ENCODE results near the gene TCN2.

DNA sequence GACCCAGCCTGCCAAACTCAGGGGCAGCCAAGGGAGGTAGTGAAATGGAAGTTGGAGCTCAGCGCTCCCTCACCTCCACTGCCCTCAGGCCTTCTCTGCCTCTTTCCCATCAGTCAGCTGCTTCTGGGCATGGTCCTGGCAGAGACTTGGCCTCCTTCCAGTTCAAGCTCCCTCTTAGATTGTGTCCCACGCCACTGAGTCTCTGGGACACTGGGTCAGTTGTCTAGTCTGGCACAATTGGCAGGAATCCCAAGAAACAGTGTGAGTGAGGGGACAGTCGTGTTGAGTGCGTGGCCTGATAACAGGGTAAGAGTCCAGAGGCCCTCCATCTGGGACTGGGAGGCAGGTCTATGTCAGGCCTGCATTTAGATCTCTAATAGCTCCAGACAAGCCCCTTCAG is 21.5 kb downstream of the TCN2 start:
- TF ChIP-seq, protein P1, sequence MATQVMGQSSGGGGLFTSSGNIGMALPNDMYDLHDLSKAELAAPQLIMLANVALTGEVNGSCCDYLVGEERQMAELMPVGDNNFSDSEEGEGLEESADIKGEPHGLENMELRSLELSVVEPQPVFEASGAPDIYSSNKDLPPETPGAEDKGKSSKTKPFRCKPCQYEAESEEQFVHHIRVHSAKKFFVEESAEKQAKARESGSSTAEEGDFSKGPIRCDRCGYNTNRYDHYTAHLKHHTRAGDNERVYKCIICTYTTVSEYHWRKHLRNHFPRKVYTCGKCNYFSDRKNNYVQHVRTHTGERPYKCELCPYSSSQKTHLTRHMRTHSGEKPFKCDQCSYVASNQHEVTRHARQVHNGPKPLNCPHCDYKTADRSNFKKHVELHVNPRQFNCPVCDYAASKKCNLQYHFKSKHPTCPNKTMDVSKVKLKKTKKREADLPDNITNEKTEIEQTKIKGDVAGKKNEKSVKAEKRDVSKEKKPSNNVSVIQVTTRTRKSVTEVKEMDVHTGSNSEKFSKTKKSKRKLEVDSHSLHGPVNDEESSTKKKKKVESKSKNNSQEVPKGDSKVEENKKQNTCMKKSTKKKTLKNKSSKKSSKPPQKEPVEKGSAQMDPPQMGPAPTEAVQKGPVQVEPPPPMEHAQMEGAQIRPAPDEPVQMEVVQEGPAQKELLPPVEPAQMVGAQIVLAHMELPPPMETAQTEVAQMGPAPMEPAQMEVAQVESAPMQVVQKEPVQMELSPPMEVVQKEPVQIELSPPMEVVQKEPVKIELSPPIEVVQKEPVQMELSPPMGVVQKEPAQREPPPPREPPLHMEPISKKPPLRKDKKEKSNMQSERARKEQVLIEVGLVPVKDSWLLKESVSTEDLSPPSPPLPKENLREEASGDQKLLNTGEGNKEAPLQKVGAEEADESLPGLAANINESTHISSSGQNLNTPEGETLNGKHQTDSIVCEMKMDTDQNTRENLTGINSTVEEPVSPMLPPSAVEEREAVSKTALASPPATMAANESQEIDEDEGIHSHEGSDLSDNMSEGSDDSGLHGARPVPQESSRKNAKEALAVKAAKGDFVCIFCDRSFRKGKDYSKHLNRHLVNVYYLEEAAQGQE (IDR thresholded peaks at IDR 0.05; ENCODE audit: insufficient replicate concordance, low read depth) = no peak
- TF ChIP-seq, protein P2, sequence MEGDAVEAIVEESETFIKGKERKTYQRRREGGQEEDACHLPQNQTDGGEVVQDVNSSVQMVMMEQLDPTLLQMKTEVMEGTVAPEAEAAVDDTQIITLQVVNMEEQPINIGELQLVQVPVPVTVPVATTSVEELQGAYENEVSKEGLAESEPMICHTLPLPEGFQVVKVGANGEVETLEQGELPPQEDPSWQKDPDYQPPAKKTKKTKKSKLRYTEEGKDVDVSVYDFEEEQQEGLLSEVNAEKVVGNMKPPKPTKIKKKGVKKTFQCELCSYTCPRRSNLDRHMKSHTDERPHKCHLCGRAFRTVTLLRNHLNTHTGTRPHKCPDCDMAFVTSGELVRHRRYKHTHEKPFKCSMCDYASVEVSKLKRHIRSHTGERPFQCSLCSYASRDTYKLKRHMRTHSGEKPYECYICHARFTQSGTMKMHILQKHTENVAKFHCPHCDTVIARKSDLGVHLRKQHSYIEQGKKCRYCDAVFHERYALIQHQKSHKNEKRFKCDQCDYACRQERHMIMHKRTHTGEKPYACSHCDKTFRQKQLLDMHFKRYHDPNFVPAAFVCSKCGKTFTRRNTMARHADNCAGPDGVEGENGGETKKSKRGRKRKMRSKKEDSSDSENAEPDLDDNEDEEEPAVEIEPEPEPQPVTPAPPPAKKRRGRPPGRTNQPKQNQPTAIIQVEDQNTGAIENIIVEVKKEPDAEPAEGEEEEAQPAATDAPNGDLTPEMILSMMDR (IDR thresholded peaks at IDR 0.05; ENCODE audit: insufficient read depth, low read length) = no peak
- TF ChIP-seq GABPA (IDR thresholded peaks at IDR 0.05; ENCODE audit: low read depth) = no peak
- no peak for TF ChIP-seq POLR2AphosphoS5 (IDR thresholded peaks at IDR 0.05; ENCODE audit: low read depth)
